ENCODE measurements around the gene TRMT10A. TPM values are rescaled to one million over a fixed set of nuclear protein-coding genes. Genes with fewer than 3 reads are reported as not detected.

The TRMT10A gene
- total and polyA plus RNA-seq, 2 of the 13 experiments (the other 11 are each of a cell fraction or from before 2014, with no cell fraction given): 3.9 to 12.6 TPM

DNA sequence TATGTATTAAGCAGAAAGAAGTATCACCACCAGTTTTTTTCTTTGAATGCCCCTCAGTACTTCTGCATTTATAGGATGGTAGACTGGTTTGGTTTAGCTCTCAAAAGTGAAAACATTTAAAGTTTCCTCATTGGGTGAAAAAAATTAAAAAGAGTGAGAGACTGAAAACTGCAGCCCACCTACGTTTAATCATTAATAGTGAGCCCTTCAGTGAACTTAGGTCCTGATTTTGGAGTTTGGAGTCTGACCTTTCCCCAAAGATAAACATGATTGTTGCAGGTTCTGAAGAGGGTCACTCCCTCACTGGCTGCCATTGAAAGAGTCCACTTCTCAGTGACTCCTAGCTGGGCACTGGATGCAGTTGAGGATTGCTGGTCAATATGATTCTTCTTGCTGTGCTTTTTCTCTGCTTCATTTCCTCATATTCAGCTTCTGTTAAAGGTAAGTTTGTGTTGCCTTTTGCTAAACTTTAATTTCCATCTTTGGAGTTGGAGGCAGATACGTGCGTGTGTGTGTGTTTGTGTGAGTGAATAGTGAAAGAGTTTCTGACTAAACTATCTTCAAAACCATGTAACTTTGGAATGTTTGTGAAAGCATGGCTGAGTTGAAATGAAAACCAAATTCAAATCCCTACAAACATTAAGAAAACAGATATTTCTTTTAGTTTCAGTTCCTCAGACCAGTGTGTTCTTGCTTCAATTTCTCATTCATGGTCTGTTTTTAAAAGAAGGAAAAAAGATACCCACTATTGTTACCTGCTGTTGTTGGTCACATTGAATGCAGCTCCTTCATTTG, 10.9 kb upstream of the TRMT10A start, which contains the start of gene MTTP (continued):
- TF ChIP-seq ATRX (CRISPR knock-in tag; IDR thresholded peaks at IDR 0.05; ENCODE audit: borderline replicate concordance) (no peak), ONECUT2 (CRISPR knock-in tag; IDR thresholded peaks at IDR 0.05) (no peak), SMC3 (IDR thresholded peaks at IDR 0.05; ENCODE audit: low read length) (no peak; the same call in 1 of the 2 replicates), ZNF776 (CRISPR knock-in tag; IDR thresholded peaks at IDR 0.05) (no peak), TBP (CRISPR knock-in tag; IDR thresholded peaks at IDR 0.05) (no peak), ZNF841 (CRISPR knock-in tag; IDR thresholded peaks at IDR 0.05; ENCODE audit: borderline replicate concordance) (no peak), RBM39 (IDR thresholded peaks at IDR 0.05; ENCODE audit: low read depth, low read length, poor library complexity, severe bottlenecking) (no peak), SNAPC2 (CRISPR knock-in tag; IDR thresholded peaks at IDR 0.05) (peak; percentile 44; the same call in 1 of the 2 replicates), TARDBP (CRISPR knock-in tag; IDR thresholded peaks at IDR 0.05) (peak; percentile 77; the same call in 1 of the 2 replicates), NKX3-1 (CRISPR knock-in tag; IDR thresholded peaks at IDR 0.05) (no peak), ZNF501 (CRISPR knock-in tag; IDR thresholded peaks at IDR 0.05) (no peak), ZNF460 (CRISPR knock-in tag; IDR thresholded peaks at IDR 0.05; ENCODE audit: borderline replicate concordance) (no peak), ZNF510 (CRISPR knock-in tag; IDR thresholded peaks at IDR 0.05; ENCODE audit: low read depth) (no peak), ZFP36 (IDR thresholded peaks at IDR 0.05; ENCODE audit: borderline replicate concordance, low read depth, low read length, partially characterized antibody) (no peak), KDM6A (CRISPR knock-in tag; IDR thresholded peaks at IDR 0.05; ENCODE audit: low read depth) (peak; percentile 86), ZNF567 (CRISPR knock-in tag; IDR thresholded peaks at IDR 0.05; ENCODE audit: borderline replicate concordance) (no peak), SAFB2 (CRISPR knock-in tag; IDR thresholded peaks at IDR 0.05; ENCODE audit: borderline replicate concordance, low read depth) (no peak), PTBP1 (IDR thresholded peaks at IDR 0.05; ENCODE audit: low read depth, low read length, poor library complexity, severe bottlenecking) (no peak), ETS1 (CRISPR knock-in tag; IDR thresholded peaks at IDR 0.05) (no peak), BCL3 (CRISPR knock-in tag; IDR thresholded peaks at IDR 0.05) (peak; percentile 50; the same call in 1 of the 2 replicates), ZBTB26 (CRISPR knock-in tag; IDR thresholded peaks at IDR 0.05; ENCODE audit: borderline replicate concordance) (no peak), ZNF547 (CRISPR knock-in tag; IDR thresholded peaks at IDR 0.05) (0 out of 2 replicates have a peak, but pooled peaks have one; percentile 58)
- TF ChIP-seq, protein P1, sequence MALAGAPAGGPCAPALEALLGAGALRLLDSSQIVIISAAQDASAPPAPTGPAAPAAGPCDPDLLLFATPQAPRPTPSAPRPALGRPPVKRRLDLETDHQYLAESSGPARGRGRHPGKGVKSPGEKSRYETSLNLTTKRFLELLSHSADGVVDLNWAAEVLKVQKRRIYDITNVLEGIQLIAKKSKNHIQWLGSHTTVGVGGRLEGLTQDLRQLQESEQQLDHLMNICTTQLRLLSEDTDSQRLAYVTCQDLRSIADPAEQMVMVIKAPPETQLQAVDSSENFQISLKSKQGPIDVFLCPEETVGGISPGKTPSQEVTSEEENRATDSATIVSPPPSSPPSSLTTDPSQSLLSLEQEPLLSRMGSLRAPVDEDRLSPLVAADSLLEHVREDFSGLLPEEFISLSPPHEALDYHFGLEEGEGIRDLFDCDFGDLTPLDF (CRISPR knock-in tag; IDR thresholded peaks at IDR 0.05): no peak

Data from HepG2 (cell line).